ENCODE results near the gene CCL25.

- TF ChIP-seq CTCF (conservative IDR thresholded peaks at IDR 0.05; ENCODE audit: low read depth, low read length) (no peak), ELK1 (IDR thresholded peaks at IDR 0.05; ENCODE audit: borderline replicate concordance, low read depth, low read length) (no peak), CEBPB (IDR thresholded peaks at IDR 0.05; ENCODE audit: low read depth, low read length) (no peak), MXI1 (IDR thresholded peaks at IDR 0.05; ENCODE audit: borderline replicate concordance, low read depth, low read length) (no peak), NFE2L2 (IDR thresholded peaks at IDR 0.05; ENCODE audit: low read depth, low read length) (no peak), RFX5 (IDR thresholded peaks at IDR 0.05; ENCODE audit: low read depth, low read length) (no peak), RAD21 (IDR thresholded peaks at IDR 0.05; ENCODE audit: low read length) (no peak), RCOR1 (IDR thresholded peaks at IDR 0.05; ENCODE audit: insufficient replicate concordance, low read length) (no peak), USF2 (IDR thresholded peaks at IDR 0.05; ENCODE audit: low read depth, low read length) (no peak), POLR2A (IDR thresholded peaks at IDR 0.05; ENCODE audit: low read depth, low read length) (no peak), MAFK (IDR thresholded peaks at IDR 0.05; ENCODE audit: low read depth, low read length) (no peak)
Observed at GRCh38 chr19:8083141-8083540, 30.6 kb downstream of the CCL25 start.
